Medulla oblongata (tissue), 1 donor: ENCODE measurements around the gene HERPUD1.
A peak's percentile ranks its signal among the peaks of the same experiment; 100 is the strongest.
"Not testable (repeated sequence)": the region's sequence is repeated elsewhere in the genome, so short reads cannot be mapped to it uniquely, and the experiment has no call there.

Experiments
- DNase-seq: peaks from one replicate; pipeline ENCODE4 v3.0.0-alpha.2; 2015; ENCODE audit errors: extremely low spot score

The HERPUD1 gene

DNA sequence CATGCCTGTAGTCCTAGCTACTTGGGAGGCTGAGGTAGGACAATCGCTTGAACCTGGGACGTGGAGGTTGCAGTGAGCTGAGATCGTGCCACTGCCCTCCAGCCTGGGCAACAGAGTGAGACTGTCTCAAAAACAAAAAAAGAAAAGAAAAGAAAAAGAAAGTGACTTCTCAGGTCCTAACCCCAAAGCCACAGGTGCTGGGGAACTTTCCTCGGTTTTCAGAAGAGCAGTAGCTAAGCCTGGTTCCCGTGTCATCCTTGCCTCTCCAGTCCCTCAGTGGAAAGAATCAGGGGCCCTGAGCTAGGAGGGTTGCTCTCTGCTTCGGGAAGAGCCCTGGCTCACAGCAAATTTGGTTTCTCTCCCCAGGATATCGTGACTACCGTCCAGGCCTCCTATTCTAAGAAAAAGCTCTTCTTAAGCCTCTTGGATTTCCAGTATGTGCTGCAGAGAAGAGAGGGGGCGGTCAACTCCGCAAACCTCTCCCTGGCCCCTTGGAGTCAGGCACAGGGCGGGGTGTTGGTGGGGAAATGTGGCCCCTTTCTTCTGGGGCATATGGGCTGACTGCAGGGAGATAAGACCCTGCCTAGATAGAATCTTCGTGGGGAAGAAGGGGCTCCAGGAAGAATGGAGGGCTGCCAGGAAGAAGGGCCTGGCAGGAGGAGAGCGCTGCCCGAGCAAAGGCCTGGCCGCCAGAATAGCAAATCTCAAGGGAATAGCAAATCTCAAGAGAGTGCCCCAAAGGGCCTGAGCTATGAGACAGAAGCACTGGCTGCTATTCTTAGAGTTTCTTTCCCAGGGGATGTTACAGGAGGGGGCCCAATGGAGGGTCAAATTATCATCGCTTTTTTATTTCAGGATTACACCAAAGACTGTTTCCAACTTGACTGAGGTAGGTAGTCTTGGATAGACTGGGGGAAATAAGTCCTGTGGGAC, 49.1 kb downstream of the HERPUD1 start:
- no peak for DNase-seq

DNA sequence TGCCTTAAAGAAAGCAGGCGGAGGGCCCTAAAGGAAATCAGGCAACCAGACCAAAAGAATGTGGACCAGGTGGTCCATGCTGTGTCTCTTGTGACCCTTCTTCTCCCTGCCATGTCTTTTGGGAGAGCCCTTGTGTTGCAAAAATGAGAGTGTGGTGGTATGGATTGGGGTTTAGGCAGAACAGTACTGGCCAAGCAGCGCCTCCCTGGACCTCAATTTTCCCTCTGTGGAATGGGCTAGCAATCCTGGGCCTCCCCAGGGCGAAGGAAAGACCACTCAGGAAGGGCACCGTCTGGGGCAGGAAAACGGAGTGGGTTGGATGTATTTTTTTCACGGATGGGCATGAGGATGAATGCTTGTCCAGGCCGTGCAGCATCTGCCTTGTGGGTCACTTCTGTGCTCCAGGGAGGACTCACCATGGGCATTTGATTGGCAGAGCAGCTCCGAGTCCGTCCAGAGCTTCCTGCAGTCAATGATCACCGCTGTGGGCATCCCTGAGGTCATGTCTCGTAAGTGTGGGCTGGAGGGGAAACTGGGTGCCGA, 49.9 kb downstream of the HERPUD1 start:
- no peak for DNase-seq

DNA sequence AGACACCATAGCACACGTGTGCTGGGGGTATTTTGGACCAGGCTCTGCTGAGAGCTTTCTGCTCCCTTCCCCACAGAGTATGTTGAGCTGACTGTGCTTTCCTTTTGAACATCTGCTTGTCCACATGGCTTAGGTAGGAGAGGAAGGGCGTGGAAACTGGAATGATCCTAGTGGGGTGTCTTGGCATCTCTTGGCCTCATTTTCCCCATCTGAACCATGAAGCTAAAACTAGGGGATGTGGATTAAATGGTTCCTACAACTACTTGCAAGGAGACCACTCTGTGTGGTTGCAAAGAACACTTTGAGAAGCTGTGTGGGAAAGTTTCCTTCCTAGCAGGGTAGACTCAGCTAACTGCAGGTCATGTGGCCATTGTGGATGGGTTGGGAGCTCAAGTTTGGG, 50.8 kb downstream of the HERPUD1 start:
- no peak for DNase-seq

DNA sequence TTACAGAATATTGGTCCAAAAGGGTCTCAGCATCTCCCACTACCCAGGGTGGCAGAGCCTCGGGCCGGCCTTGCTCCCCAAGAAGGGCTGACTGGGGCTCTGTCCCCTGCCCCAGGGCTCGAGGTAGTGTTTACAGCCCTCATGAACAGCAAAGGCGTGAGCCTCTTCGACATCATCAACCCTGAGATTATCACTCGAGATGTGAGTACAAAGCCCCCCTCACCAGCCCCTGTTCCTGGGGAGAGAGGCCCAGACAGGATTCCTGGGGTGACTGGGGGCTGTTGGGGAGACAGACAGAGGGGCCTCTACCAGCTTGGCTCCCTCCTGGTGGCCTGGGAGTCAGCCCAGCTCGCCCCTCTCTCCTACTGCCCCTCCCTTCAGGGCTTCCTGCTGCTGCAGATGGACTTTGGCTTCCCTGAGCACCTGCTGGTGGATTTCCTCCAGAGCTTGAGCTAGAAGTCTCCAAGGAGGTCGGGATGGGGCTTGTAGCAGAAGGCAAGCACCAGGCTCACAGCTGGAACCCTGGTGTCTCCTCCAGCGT, 51.3 kb downstream of the HERPUD1 start:
- DNase-seq, result no peak

DNA sequence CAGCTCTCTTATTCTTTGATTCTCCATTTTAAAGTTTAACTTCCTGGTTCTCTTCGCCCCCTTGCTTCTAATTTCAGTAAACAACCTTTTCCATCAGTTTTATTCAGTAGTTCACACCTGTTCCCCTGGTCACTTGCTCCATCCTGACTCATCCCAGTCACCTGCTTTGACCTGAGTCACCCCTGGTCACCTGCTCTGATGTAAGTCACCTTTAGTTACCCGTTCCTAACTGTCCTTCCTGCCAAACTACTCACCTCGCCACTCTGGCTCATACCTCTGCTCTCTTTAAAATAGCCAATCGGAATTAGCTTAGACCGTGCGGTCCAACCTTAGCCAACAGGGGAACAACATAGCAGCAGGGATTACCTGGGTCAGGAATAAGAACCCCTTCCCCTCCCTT, 52.7 kb downstream of the HERPUD1 start:
- no peak for DNase-seq

DNA sequence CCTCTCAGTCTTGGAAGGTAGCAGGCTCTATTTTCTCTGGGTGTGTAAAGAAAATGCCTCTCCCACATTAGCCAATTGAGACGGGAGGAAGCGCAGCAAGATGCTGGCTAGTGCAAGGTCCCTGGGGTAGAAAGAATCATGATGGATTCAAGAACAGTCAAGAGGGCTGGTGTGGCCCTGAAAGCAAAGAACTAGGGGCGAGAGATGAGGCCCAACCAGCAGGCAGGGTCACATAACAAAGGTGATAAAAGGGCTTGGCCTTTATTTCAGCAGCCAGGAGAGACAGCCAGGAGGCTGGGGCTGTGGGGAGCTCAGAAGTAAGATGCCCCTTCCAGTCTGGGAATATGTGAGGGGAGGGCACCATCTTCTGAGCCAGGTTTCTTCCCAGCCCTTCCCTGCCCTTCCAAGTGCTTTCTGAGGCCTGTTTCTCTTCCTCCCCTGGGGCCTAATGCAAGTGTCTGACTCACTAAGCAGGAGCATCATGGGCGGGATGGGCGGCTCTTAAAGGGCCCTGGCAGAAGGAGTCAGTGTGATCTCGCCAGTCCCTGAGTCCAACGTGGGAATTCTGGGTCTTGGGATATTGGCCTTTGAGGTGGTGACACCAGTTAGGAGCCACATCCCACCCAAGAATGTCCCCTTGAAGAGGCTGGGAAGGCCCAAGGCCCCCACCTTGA, 53.5 kb downstream of the HERPUD1 start:
- DNase-seq, result no peak

DNA sequence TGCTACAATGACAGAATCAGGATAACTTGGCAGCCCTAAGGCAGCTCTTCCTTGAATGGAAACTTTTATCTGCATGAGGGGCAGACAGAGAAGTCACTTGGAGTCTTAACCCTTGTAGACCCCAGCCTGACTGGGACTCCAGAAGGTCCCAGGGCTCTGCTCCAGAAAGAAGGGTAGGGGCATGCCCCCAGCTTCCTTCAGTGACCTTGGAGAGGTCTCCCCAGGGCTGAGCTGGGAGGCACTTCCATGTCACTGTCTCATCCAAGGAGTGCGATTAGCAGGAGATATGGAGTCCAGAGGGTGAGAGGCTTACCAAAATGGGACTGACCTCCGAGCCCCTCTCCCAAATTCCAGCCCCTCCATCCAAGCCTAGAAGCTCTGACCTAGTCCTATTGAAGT, 54.0 kb downstream of the HERPUD1 start:
- DNase-seq, result no peak

DNA sequence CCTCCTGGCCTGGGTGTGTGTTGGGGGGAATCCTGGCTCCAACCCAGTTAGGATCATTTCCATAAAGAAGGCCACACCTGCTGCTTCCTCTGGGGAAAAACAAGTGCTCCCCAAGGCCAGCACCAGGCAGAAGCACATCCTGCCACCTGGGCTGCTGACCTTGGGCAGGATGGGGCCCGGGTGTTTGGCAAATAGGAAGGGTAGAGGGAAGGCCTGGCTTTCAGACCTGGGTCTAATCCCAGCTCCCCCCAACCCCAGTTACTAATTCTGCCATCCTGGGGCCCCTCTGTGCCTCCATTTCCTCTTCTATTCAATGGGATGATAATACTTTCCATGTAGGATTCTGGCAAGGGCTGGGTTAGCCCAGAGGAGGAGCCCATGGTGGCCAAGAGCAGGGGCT, 54.4 kb downstream of the HERPUD1 start:
- DNase-seq, result no peak

DNA sequence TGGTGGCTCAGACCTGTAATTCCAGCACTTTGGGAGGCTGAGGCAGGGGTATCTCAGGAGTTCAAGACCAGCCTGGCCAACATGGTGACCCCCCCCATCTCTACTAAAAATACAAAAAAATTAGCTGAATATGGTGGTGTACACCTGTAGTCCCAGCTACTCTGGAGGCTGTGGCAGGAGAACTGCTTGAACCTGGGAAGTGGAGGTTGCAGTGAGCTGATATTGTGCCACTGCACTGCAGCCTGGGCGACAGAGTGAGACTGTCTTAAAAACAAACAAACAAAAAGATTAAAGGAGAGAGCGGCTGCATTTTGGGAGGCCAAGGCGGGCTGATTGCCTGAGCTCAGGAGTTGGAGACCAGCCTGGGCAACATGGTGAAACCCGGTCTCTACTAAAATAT, 55.0 kb downstream of the HERPUD1 start:
- not testable (repeated sequence) for DNase-seq

DNA sequence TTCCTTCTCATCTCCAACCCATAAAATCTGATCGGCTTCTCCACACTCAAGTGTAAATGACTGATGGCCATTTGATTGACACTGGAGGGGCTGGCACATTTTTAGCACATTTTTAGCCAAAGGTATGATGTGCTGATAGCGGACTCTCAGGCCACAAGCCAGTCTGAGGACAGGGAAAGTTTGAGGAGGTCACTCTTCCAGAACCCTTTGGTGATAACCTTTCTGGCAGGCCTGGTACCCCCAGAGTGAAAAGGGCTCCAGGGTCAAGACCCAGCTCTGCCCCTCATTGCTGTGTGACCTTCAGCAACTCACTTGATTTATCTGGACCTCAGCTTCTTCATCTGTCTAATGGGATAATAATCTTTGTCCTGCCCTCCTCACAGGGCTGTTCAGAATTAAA, 55.8 kb downstream of the HERPUD1 start:
- DNase-seq, result no peak

DNA sequence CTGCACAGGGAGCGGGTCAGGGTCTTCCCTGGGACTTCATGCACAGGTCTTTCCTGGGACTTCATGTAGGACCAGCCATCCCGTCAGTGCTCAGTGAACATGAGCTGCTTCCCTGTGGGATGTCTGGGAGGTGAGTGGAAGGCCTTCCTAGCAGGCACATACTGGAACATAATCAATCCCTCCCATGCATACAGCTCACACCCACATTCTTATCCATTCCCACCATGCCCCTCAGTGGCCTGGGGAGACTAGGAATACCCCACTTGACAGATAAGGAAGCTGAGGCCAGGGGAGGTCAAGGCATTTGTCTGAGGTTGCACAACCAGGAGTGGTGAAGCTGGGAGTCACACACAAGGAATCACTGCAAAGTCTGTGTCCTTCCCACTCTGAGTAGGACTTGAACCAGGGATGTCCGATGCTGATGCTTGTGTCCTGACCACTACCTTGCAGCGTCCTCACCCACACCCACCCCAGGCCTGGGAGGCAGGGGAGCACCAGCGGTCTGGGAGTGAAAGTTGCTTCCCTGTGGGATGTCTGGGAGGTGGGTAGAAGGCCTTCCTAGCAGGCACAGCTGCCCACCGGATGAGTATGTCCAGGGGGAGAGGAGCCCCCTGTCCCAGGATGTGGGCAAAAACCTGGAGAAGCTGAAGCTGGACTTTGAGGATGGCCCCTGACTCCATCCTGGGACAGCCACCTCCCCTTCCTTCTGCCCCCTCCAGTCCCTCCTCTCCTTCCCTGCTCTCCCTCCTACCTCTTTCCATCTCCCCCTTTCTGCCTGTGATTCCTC, 56.4 kb downstream of the HERPUD1 start:
- DNase-seq, result no peak

DNA sequence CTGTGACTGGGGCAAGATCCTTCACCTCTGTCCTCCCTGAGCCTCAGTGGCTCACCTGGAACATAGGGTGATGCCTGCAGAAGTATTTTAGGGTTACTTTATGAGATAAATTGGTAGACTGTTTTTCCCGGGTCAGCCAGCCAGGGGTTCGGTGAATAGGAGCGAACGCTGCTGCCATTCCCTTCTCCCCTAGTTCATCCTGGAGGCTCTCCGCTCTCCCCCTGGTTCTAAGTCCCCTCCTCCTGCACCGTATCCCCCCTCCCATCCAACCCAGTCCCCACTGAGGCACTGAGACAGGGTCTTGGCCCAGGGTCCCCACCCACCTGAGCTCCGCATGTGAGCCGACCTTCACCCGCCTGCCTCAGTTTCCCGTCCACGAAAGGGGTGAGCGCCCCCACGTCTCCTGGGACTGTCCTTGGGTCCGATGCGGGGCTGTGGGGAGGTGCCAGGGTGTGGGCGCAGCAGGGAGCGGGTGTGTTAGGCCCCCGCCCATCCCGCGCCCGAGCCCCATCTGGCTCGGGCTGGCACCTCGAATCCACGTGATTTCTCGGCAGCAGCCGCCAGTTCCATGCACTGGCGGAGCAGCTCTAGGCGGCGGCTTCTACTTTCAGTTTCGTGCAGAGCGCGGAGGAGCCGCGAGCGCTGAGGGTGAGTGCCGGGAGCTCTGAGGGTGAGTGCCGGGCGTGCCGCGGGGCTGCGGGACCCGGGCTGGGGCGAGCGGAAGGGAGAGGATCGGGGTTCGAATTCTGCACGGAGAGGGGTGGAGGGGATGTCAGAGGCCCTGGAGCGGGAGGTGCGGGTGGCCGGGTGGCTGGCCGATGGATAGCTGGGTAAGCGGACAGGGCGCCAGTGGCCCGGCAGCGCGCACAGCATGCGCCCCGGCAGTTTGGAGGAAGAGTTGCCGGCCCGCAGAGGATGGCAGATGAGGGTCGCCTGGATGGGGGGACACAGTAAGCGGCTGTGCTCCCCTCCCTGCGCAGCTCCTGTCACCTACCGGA, 57.3 kb downstream of the HERPUD1 start, which contains the start of gene NLRC5:
Gene NLRC5 (plus strand): TSS at position 610 of the 998 bp plus-strand sequence. CDS start 31,156 bp downstream, outside the sequence.
- DNase-seq, result peak; percentile 89

DNA sequence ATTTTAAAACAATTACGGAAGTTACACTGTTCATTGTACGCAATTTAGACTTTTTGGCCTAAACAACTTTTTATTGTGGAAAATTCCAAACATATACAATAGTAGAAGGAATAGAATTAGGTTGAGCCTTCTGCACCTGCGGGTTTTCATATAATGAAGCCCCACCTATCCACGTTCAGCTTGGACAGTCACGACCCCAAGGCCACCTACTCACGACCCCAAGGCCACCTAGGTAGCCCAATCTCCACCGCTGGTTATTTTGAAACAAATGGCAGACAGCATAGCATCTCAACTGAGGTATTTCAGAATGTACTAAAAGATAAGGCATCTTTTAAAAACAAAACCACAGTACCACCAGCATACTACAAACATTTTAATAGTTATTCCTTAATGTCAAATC, 58.0 kb downstream of the HERPUD1 start:
- DNase-seq, result no peak

DNA sequence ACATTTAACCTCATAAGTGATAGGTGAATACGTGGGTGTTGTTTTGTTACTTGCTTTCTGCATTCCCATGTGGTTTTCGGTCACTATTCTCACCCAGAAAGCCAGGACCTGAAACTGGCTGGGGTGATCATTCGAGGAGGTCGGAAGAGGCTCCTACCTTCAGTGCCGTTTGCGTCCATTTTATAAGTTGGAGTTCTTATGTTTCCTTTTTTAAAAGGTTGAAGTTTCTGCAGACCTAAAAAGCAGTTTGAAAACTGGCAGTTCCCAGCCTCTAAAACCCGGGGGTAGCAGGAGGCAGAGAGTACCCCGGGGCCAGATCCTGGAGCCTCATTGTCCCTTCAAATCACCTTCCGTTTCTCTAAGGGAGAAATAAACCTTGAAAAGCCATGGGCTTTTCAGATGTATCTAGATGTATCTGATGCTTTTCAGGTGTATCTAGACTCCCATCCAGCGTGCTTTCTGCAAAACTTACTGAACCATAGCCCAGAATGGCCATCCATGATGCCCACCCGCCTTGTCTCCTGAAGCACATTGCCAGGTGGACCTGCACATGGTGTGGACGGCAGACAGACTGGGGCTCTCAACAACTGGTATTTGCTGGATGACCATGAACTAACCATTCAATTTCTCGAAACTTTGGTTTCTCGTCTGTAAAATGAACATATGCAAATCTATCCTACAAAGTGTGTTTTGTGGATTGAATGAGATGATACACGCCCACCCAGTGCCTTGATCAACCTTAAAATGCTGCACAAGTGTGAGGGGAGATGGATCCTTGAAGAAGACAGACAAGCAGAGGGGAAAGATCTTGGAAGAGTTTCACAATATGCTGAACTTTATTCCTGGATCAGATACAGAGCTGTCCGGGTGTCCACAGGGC, 58.7 kb downstream of the HERPUD1 start:
- DNase-seq, result no peak

DNA sequence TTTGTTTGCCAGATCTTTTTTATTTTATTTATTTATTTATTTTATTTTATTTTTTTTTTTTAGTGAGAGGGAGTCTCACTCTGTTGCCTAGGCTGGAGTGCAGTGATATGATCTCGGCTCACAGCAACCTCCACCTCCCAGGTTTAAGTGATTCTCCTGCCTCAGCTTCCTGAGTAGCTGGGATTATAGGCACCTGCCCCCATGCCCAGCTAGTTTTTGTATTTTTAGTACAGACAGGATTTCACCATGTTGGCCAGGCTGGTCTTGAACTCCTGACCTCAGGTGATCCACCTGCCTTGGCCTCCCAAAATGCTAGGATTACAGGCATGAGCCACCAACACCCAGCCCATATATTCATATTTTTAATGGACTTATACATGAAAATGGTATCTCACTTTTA, 60.5 kb downstream of the HERPUD1 start:
- DNase-seq, result not testable (repeated sequence)

DNA sequence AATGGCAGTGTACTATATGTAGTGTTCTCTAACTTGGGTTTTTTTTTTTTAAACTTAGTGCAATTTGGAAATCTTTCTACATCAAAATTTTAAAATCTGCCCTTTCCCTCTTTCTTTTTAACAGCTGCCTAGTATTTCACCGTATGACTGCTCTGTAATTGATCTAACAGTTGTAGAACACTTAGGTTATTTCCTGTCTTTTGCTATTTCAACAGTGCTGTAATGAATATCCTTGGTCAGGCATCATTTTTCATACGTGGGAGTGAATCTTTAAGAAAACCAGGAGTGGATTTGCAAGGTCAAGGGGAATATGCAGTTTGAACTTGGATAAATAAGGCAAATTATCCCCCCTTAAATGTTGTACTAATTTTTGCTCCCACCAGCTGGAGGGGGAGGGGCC, 61.3 kb downstream of the HERPUD1 start:
- no peak for DNase-seq

DNA sequence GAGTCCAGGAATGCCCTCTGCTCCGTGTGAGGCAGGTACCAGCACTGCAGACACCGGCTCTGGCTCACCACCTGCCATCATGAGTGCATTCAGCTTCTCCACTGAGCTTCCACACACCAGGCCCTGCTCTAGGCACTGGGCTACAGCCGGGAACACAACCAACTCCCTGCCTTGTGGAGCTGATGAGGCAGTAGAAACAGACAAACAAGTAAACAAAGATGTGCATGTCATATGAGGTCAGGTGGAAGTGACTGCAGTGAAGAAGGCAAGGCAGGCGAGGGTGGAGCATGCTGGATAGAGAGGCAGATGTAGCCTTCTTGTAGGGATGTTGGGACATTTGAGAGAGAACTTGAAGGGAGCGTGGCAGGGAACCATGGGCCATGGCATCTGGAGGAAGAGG, 62.4 kb downstream of the HERPUD1 start:
- DNase-seq, result no peak
